SK-N-SH treated with all-trans-retinoic acid at 6 μM for 48 hours (cell line): ENCODE data around the gene USP38.
"Not testable (repeated sequence)": the region's sequence is repeated elsewhere in the genome, so short reads cannot be mapped to it uniquely, and the experiment has no call there.

Experiments
- ATAC-seq: fragments of 200-7000 bp; cut with Tn5 transposase; 3 replicates; pipeline ENCODE4 v1.9.1; 2020; ENCODE audit warnings: mild to moderate bottlenecking, moderate library complexity
- ARNTL ChIP-seq: fragments of 450-650 bp; formaldehyde crosslinking; IDR thresholded peaks from 2 replicates; pipeline ENCODE4 v1.5.0; 2020; ENCODE audit warnings: low read depth, mild to moderate bottlenecking, moderate library complexity, borderline replicate concordance
- BACH2 ChIP-seq: fragments of 250-450 bp; sonication (Bioruptor Pico); IDR thresholded peaks from 2 replicates; pipeline ENCODE4 v1.9.0; 2021; ENCODE audit warnings: mild to moderate bottlenecking, borderline replicate concordance
- CSDC2 ChIP-seq: fragments of 250-450 bp; sonication (Bioruptor Pico); IDR thresholded peaks from 2 replicates; pipeline ENCODE4 v1.5.0; 2020; ENCODE audit warnings: mild to moderate bottlenecking, moderate library complexity
- CSRNP3 ChIP-seq: fragments of 250-450 bp; sonication (Bioruptor Pico); IDR thresholded peaks from 2 replicates; pipeline ENCODE4 v1.5.1; 2021; ENCODE audit warnings: mild to moderate bottlenecking, moderate library complexity
- GLIS3 ChIP-seq: fragments of 250-450 bp; sonication (Bioruptor Pico); IDR thresholded peaks from 2 replicates; pipeline ENCODE4 v1.5.0; 2020; ENCODE audit warnings: mild to moderate bottlenecking, moderate library complexity
- ISL1 ChIP-seq: fragments of 250-450 bp; sonication (Bioruptor Pico); IDR thresholded peaks from 2 replicates; pipeline ENCODE4 v2.1.2; 2022; ENCODE audit warnings: mild to moderate bottlenecking, moderate library complexity
- OSR1 ChIP-seq: fragments of 250-450 bp; sonication (Bioruptor Pico); IDR thresholded peaks from 2 replicates; pipeline ENCODE4 v1.8.0; 2022; ENCODE audit warnings: moderate library complexity, mild to moderate bottlenecking, inconsistent platforms
- PATZ1 ChIP-seq: fragments of 250-450 bp; sonication (Bioruptor Pico); IDR thresholded peaks from 2 replicates; pipeline ENCODE4 v1.8.0; 2020; ENCODE audit warnings: mild to moderate bottlenecking, moderate library complexity, borderline replicate concordance
- PPARA ChIP-seq: fragments of 250-450 bp; sonication (Bioruptor Pico); IDR thresholded peaks from 2 replicates; pipeline ENCODE4 v1.5.0; 2020; ENCODE audit warnings: mild to moderate bottlenecking, borderline replicate concordance
- RARB ChIP-seq: fragments of 250-450 bp; sonication (Bioruptor Pico); IDR thresholded peaks from 2 replicates; pipeline ENCODE4 v1.8.0; 2021; ENCODE audit warnings: mild to moderate bottlenecking, moderate library complexity
- SNAI2 ChIP-seq: fragments of 250-450 bp; sonication (Bioruptor Pico); IDR thresholded peaks from 2 replicates; pipeline ENCODE4 v1.5.0; 2020; ENCODE audit warnings: mild to moderate bottlenecking, moderate library complexity
- TOX ChIP-seq: fragments of 250-450 bp; sonication (Bioruptor Pico); IDR thresholded peaks from 2 replicates; pipeline ENCODE4 v1.8.0; 2021; ENCODE audit warnings: mild to moderate bottlenecking, moderate library complexity, borderline replicate concordance
- ZFP3 ChIP-seq: fragments of 250-450 bp; sonication (Bioruptor Pico); IDR thresholded peaks from 2 replicates; pipeline ENCODE4 v1.5.0; 2020; ENCODE audit warnings: mild to moderate bottlenecking, moderate library complexity
- ZFP30 ChIP-seq: fragments of 450-650 bp; formaldehyde crosslinking; IDR thresholded peaks from 2 replicates; pipeline ENCODE4 v1.5.0; 2022; ENCODE audit warnings: mild to moderate bottlenecking, moderate library complexity
- ZNF565 ChIP-seq: fragments of 450-650 bp; formaldehyde crosslinking; conservative IDR thresholded peaks from 2 replicates; pipeline ENCODE4 v1.5.0; 2020; ENCODE audit warnings: low read depth, mild to moderate bottlenecking, moderate library complexity
- ZNF8 ChIP-seq: fragments of 450-650 bp; formaldehyde crosslinking; IDR thresholded peaks from 2 replicates; pipeline ENCODE4 v1.5.0; 2020; ENCODE audit warnings: mild to moderate bottlenecking, moderate library complexity
- TF ChIP-seq, protein P1 (sequence below): fragments of 250-450 bp; sonication (Bioruptor Pico); IDR thresholded peaks from 2 replicates; pipeline ENCODE4 v1.8.0; 2021; ENCODE audit warnings: low read depth, mild to moderate bottlenecking, moderate library complexity, borderline replicate concordance
- TF ChIP-seq, protein P2 (sequence below): fragments of 250-450 bp; sonication (Bioruptor Pico); IDR thresholded peaks from 2 replicates; pipeline ENCODE4 v1.5.1; 2020; ENCODE audit warnings: low read depth, mild to moderate bottlenecking, moderate library complexity
- TF ChIP-seq, protein P3 (sequence below): fragments of 250-450 bp; sonication (Bioruptor Pico); IDR thresholded peaks from 2 replicates; pipeline ENCODE4 v1.5.0; 2020; ENCODE audit warnings: mild to moderate bottlenecking, moderate library complexity

USP38 gene

DNA sequence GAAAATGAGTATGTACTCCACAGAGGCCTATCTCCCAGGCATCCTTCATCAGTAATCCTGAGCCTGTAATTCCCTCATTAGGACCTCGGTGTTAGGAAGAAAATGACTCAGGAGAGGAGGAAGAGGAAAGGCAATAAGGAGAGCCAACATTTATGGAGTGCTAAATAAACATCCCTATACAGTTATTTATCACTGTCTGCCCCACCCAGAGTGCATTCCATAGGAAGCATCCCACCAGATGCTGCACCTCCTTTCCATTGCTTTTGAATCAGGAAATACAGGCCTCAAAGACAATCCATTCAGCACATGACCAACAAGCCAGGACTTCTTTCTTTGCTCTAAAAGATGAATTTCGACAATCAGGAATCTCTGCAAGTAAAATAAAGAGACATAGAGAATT lies 47.6 kb downstream of the USP38 start (continued):
- TF ChIP-seq, protein P1, sequence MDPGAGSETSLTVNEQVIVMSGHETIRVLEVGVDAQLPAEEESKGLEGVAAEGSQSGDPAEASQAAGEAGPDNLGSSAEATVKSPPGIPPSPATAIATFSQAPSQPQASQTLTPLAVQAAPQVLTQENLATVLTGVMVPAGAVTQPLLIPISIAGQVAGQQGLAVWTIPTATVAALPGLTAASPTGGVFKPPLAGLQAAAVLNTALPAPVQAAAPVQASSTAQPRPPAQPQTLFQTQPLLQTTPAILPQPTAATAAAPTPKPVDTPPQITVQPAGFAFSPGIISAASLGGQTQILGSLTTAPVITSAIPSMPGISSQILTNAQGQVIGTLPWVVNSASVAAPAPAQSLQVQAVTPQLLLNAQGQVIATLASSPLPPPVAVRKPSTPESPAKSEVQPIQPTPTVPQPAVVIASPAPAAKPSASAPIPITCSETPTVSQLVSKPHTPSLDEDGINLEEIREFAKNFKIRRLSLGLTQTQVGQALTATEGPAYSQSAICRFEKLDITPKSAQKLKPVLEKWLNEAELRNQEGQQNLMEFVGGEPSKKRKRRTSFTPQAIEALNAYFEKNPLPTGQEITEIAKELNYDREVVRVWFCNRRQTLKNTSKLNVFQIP (CRISPR knock-in tag), result no peak
- TF ChIP-seq, all 23 proteins: peak for 0

- ATAC-seq, result no peak
- TF ChIP-seq BACH2 (no peak), ARNTL (no peak), PPARA (CRISPR knock-in tag) (no peak), OSR1 (CRISPR knock-in tag) (no peak), ZNF8 (CRISPR knock-in tag) (no peak), SNAI2 (no peak), TOX (CRISPR knock-in tag) (no peak), ZFP30 (CRISPR knock-in tag) (no peak), CSRNP3 (CRISPR knock-in tag) (no peak), ZNF565 (no peak), ISL1 (CRISPR knock-in tag) (no peak), RARB (CRISPR knock-in tag) (no peak), ZFP3 (CRISPR knock-in tag) (no peak), PATZ1 (CRISPR knock-in tag) (no peak), CSDC2 (CRISPR knock-in tag) (no peak), GLIS3 (CRISPR knock-in tag) (no peak)
- TF ChIP-seq, protein P1 (CRISPR knock-in tag), result no peak
- TF ChIP-seq, protein P2, sequence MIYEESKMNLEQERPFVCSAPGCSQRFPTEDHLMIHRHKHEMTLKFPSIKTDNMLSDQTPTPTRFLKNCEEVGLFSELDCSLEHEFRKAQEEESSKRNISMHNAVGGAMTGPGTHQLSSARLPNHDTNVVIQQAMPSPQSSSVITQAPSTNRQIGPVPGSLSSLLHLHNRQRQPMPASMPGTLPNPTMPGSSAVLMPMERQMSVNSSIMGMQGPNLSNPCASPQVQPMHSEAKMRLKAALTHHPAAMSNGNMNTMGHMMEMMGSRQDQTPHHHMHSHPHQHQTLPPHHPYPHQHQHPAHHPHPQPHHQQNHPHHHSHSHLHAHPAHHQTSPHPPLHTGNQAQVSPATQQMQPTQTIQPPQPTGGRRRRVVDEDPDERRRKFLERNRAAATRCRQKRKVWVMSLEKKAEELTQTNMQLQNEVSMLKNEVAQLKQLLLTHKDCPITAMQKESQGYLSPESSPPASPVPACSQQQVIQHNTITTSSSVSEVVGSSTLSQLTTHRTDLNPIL (CRISPR knock-in tag), result no peak
- TF ChIP-seq, protein P3, sequence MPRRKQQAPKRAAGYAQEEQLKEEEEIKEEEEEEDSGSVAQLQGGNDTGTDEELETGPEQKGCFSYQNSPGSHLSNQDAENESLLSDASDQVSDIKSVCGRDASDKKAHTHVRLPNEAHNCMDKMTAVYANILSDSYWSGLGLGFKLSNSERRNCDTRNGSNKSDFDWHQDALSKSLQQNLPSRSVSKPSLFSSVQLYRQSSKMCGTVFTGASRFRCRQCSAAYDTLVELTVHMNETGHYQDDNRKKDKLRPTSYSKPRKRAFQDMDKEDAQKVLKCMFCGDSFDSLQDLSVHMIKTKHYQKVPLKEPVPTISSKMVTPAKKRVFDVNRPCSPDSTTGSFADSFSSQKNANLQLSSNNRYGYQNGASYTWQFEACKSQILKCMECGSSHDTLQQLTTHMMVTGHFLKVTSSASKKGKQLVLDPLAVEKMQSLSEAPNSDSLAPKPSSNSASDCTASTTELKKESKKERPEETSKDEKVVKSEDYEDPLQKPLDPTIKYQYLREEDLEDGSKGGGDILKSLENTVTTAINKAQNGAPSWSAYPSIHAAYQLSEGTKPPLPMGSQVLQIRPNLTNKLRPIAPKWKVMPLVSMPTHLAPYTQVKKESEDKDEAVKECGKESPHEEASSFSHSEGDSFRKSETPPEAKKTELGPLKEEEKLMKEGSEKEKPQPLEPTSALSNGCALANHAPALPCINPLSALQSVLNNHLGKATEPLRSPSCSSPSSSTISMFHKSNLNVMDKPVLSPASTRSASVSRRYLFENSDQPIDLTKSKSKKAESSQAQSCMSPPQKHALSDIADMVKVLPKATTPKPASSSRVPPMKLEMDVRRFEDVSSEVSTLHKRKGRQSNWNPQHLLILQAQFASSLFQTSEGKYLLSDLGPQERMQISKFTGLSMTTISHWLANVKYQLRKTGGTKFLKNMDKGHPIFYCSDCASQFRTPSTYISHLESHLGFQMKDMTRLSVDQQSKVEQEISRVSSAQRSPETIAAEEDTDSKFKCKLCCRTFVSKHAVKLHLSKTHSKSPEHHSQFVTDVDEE (CRISPR knock-in tag), result no peak
- TF ChIP-seq, all 23 proteins: peak for 0
These were observed 49.4 kb downstream of the USP38 start for GRCh38 chr4:143234153-143234552.

DNA sequence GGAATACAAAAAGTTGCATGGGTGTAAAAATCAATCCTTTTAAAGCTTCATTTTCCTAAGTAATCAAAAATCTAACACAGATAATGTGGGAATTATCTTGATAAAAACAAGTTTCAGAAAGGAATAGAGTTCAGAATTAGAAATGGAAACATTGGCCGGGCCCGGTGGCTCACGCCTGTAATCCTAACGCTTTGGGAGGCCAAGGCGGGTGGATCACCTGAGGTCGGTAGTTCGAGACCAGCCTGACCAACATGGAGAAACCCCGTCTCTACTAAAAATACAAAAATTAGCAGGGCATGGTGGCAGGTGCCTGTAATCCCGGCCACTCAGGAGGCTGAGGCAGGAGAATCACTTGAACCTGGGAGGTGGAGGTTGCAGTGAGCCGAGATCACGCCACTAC lies 52.5 kb downstream of the USP38 start:
- ATAC-seq, result not testable (repeated sequence)
